GM21529 (cell line): ENCODE data around the gene KDM5C.

Experiments used
- ATAC-seq: cut with Tn5 transposase; IDR thresholded peaks from one replicate; pipeline ENCODE4 v1.9.1; 2021; ENCODE audit not compliant: unreplicated experiment

Gene KDM5C

DNA sequence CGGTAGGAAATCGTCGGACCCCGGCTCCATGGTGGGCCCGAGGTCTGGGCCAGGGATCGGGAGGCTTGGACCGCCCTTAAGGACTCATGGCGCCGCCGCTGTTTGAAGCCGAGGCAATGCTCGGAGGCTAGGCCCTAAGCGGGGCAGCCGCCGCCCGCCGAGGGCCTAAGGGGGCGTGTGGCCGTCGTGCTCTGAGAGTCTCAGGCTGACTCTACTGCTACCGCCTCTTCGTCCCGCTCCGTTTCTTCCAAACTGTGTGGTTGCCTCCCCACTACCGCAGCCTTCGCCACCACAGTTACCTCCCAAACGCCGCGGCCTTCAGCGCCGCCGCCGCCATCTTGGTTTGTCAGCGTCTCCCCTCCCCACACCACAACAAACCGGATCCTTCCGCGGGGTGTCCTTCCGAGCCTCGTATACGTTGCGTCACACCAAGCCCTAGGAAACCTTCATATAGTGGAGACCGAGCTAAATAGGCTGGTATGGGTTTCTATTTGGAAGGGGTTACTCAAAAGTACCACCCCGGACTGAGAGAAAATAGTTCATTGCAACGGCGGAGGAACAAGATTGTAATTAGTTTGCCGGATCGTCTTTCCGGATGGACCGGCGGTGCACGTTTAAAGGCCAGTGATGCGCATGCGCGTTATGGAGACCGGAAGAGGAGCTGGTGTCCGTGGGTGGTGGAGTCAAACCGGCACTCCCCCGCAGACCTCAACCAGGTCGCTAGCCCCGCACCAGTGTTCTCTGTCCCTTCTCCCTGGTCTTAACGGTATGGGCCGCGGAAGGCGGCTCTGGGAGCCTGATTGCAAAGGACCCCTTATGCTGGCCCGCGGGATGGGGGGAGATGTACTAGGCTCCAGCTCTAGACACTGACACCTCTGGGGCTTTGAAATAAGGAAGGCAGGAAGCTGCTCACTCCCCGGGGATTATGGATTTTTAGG is at the start of gene KDM5C:
Gene KDM5C, minus strand, starts transcription at position 348 of the 938 bp plus-strand sequence. Its CDS starts 318 bp downstream, at position 30.
- ATAC-seq: peak; percentile 80

DNA sequence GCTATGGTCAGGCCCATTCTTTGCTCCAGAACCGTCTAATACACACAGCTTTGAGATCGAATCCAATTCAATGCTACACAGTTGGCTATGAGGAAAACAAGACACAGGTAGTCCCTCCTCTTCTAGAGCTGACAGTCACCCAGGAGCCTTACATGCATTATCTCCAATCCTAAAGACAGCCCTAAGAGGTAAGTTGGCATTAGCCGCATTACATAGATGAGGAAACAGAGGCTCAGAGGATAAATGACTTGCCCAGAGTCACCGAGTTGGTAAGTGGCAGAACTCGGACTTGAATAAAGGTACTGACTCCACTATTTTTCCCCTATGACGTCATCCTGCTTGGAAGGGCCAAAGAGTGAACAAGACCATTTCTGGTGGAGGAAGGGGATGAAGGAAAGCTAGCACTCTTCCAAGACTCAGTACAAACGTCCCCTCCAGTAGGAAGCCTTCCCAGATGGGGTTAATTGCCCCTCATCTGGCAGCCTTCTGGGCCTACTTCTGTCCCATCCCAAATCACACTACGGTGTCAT is 47.9 kb upstream of the KDM5C start:
- no peak for ATAC-seq

GRCh38 chrX:53269536-53270107 is 44.6 kb upstream of the KDM5C start:
- no peak for ATAC-seq

DNA sequence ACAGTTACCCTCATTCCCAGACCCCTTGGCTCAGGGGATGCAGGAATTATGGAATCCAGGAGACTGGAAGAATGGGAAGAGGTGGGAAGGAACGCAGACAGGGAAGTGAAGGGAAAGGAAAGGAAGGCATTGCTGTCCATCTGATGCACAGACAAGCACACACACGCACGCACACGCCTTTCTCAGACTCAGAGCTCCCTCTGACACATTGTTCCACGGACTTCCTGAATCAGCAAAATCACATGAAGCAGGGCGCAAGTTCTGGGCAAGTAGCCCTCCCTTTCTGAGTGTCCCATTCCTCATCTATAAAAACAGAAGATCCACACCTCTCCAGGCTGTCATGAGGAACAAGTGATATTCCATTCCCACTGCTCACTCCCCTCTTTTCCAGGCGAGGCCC is 43.2 kb upstream of the KDM5C start:
- no peak for ATAC-seq

- ATAC-seq: no peak
Observed at GRCh38 chrX:53266914-53267313, 41.9 kb upstream of the KDM5C start.

- no peak for ATAC-seq
Observed at GRCh38 chrX:53265771-53266574, 41.0 kb upstream of the KDM5C start.

DNA sequence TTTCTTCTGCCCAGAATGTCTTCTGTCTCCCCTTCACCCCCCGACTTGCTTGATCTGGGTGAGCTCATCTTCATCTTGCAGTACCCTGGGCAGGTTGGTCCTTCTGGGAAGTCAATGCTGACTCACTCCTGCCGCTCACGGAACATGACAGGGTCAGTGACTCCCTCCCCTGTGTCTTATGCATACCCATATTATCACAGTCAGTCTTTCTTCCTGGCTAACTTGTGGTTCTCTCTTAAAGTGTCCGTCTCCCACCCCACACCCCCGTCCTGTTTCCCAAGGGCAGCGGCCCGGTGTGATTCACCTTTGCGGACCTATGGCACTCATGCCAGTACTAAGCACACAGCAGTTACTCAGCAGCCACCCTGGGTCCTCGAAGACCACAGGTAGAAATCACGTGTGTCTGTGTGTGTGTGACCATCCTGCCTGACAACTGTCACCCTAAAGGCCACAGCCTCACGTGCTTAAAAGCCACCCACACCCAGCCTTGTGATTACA is 38.6 kb upstream of the KDM5C start:
- ATAC-seq: no peak

DNA sequence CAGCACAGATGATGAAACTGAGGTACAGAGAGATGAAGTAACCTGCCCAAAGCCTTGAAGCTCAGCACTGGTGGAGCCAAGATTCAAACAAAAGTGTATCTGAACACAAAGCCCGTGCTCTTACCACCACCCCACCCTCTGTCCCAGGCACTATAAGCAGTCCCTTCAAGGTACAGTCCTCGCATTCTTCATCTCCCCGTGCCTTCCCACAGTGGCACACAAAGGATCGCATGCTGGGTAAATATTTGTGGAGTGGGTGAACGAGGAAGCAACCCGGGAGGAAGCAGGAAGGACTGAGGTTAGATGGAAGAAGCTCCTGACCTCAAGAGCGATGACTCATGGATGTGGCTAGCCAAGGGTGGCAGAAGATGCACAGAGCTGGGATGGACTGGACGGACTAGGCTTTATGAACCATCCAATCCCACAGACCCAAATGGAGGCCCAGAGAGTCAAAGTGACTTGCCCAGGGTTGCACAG is 37.9 kb upstream of the KDM5C start:
- no peak for ATAC-seq

GRCh38 chrX:53262189-53262917 is 37.3 kb upstream of the KDM5C start:
- ATAC-seq: no peak

DNA sequence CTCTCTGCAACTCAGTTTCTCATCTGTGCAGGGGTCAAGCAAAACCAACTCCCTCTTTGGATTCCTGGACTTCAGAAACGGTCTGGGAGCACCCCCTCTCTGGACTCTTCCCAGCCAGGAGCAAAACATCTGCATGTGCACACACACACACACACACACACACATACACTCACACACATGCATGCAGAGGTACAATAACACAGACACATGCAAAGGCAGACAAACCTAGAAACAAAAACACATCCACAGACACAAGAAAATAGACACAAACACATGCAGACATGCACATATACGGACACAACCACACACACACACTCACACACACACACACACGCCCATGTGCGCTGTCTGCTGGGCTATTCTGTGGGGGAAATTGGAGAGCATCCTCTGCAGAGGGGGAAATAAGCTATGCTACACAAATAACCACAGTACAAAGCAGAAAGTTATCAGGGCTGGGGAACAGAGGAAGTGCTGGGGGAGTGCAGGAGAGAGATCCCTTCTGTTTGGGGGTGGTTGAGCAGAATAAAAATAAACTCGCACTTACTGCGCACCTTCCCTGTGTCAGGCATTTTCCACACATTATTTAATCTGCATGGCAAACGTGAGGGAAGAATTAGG is 36.5 kb upstream of the KDM5C start:
- no peak for ATAC-seq

DNA sequence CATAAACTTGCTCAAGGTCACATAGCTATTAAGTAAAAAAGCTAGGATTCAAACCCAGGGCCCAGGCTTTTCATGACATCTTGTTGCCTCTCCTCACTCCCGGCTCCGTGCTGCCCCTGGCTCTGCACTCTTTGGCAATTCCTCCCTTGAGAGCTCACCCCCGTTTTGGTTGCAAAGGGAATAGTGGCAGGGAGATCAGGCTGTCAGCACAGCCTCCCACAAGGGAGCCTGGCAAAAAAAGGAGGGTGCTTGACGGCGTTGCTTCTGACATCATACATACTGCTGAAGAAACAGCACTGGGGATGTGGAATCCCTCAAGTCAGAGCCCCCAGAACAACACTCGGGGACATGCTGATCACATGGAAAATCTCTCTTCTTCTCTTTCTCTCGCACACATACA is 35.8 kb upstream of the KDM5C start:
- ATAC-seq: no peak

DNA sequence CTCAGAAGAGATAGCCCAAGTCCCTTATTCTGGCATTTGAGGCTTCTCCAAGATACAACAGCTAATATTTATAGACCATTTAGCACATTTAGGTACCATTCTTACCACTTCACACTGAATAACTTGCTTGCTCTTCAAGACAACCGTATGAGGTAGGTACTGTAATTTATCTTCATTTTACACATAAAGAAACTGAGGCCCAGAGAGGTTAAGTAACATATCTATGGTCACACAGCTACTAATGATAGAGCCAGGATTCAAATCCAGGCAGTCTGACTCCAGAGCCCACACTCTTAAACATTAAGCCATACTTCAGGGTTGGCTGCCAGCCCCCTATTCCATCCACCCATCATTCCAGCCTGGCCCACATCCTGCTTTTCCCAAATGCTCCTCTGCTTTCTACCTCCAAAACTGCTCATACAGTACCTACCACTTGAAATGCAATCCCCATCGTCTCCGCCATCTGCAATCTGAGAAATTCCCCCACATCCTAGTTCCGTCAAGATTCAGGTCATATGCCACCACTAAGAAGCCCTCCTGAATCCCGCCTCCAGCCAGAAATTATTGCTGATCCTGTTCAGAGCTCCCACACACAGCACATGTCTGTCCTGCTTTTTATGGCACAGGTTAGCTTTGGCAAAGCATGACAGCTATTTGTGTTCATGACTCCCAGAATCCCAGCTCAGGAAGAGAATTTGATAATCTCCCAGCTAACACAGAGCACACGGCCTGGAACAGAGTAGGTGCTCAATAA is 32.8 kb upstream of the KDM5C start:
- no peak for ATAC-seq

DNA sequence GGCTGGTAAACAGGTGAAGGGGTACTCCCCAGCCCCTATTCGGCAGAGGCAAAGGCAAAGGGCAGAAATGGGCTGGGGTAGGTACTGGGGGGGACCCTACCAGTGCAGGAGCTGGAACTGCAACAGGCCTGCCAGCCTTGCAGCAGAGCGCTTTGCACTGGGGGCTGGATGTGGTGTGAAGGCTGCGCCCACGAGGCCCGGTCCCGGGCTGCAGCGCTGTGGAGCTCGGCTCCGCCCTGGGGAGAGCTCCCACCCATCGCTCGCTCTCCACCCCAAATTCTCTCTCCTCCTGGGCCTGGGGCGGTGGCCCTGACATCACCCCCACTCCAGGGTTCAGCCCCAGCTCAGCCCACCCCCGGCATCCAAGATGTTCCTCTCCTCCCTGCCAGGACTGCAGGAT is 32.2 kb upstream of the KDM5C start:
- no peak for ATAC-seq

DNA sequence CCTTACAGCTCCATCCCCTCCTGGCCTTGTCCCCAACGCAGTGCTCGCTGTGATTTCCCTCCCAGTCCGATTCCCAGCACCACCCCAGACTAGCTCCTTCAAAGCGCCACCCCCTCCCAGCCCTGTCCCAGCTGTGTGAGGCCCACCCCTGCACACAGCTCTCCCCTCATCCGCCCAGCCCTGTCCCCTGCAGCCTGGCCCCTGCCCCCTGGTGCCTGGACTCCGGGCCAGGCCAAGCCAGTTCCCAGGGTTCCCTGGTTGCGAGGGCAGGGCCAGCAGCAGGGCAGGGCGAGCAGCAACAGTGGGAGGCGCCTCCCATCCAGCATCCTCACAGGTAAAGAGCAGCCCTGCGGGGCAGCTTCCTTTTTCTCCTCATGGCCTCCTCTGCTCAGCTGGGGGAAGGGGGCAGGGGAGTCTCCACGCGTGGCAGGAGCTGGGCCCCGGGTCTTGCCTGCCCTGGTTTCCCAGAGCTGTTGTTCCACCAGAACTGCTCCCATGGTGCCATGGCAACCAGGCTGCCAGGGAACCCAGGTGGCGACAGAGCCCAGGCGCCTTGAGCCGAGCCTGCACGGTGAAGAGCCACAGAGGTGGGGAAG is 31.5 kb upstream of the KDM5C start:
- ATAC-seq: no peak

- ATAC-seq: no peak
Observed at GRCh38 chrX:53255738-53256191, 30.8 kb upstream of the KDM5C start.

DNA sequence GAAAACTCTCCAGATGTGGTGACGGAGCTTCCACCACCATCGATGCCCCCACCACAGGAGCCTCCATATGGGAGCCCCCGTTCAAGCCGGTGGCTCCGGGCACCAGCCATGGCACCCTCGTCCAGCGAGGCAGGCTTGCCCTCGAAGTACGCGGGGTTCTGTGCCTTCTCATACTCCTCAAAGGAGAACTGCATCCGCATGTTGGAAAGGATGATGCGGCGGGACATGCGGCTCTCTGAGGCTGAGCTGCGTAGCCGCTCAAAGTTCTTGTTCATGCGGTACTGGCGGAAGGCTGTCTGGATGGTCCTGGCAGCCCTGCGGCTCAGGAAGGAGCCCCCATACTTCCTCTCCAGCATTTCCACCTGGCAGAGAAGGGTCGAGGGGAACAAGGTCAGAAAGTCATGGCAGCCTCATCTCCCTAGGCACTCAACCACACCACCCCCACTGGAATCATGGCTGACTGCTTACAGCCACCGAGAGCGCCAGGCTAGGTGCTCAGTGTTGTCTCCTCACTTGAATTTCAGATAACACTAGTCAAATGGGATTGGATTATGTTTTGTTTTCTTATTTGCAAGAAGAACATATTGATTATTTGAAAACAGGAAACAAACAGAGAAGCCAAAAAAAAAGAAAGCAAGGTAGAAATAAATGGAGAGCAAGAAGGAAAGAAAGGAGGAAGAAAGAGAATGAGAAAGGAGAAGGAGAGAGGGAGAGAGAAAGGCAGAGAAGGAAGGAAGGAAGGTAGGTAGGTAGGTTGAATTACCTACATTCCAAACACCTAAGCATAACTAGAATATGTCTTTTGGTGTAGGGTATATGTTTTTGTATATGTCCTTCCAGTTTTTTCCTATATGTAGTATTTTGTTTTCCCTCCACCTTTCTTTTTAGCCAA is 29.8 kb upstream of the KDM5C start:
- ATAC-seq: no peak

DNA sequence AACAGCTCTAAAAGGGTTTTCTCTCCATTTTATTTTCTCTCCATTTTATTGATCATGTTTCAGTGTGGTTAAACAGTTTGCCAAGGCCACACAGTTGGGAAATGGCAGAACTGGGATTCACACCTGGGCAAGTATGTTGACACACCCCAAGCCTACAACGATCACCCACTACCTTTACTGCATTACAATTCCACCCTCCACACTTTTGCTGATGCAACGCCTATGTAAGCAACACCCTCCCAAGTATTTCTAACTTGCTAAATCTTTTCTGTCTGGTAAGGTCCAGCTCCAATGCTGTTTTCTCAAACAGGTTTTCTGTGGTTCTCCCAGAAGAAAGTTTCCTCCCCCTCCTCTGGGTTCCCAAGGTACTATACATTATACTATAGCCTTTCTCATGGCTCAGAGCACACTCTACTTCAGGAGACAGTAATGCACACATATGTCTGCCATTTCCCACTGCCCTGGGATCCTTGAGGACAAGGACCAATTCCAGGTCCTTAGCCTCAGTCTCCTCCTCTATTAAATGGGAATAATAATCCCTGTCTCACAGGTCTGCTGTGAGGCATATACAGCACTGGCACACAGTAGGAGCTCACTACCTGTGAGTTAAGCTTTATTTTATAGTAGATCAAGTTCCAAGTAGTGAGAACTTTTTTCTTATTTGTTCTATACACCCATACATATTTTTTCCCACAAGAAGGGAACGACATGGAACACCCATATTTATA is 28.4 kb upstream of the KDM5C start:
- ATAC-seq: no peak
